Naive thymus-derived CD4-positive, alpha-beta T cell (primary cell): ENCODE data around the gene ESPL1. TPM values are rescaled to one million over a fixed set of nuclear protein-coding genes. Genes with fewer than 3 reads are reported as not detected.
A peak's percentile ranks its signal among the peaks of the same experiment; 100 is the strongest.

Experiments
- ATAC-seq: fragments of 150-1000 bp; cut with Tn5 transposase; 2 replicates; pipeline ENCODE4 v1.10.0; 2021; ENCODE audit warnings: mild to moderate bottlenecking, moderate library complexity
- CTCF ChIA-PET: fragments of 350-600 bp; sonication (Branson Sonifier 250); formaldehyde crosslinking; loops from one replicate; lab custom pipeline; 2021; ENCODE audit warnings: antibody characterized with exemption; lab: Charles Lee
- POLR2A ChIA-PET: fragments of 350-600 bp; sonication (Branson Sonifier 250); formaldehyde crosslinking; loops from one replicate; lab custom pipeline; 2021; ENCODE audit warnings: antibody characterized with exemption, inconsistent platforms; lab: Charles Lee
- DNase-seq, 9 donors: peaks; one replicate each; pipeline versions ENCODE4 v3.0.0 to v3.0.0-alpha.2; 2020 to 2022; ENCODE audit warnings: mixed read lengths in 1 of 9
- H3K27ac ChIP-seq: one replicate; pipeline ENCODE4 v1.7.0; 2013; ENCODE audit warnings: mild to moderate bottlenecking, low read depth, low read length, moderate library complexity
- H3K27me3 ChIP-seq, 2 donors: one replicate each; pipeline ENCODE4 v1.7.0; 2013; ENCODE audit warnings: low read length in 2 of 2, mild to moderate bottlenecking in 2 of 2, moderate library complexity in 2 of 2; ENCODE audit not compliant: control insufficient read depth in 2 of 2, insufficient read depth in 2 of 2
- H3K36me3 ChIP-seq, 3 experiments: 1 replicate in 2 of 3; 2 replicates in 1 of 3; pipeline ENCODE4 v1.7.0; 2013; ENCODE audit warnings: low read length in 3 of 3, mild to moderate bottlenecking in 3 of 3, moderate library complexity in 1 of 3; ENCODE audit not compliant: insufficient read depth in 3 of 3, control insufficient read depth in 2 of 3
- H3K4me1 ChIP-seq, 2 donors: one replicate each; pipeline ENCODE4 v1.7.0; 2013; ENCODE audit warnings: low read length in 2 of 2, mild to moderate bottlenecking in 2 of 2, moderate library complexity in 1 of 2; ENCODE audit not compliant: control insufficient read depth in 2 of 2, insufficient read depth in 2 of 2
- H3K4me3 ChIP-seq: 2 replicates; pipeline ENCODE4 v1.7.0; 2013; ENCODE audit warnings: mild to moderate bottlenecking, low read length
- H3K9me3 ChIP-seq, 3 experiments: 1 replicate in 2 of 3; 2 replicates in 1 of 3; pipeline ENCODE4 v1.7.0; 2013; ENCODE audit warnings: low read length in 3 of 3; ENCODE audit not compliant: control insufficient read depth in 2 of 3
- H3K27ac Mint-ChIP-seq, 9 donors: one replicate each; pipeline ENCODE4 v1.8.0; 2020 to 2022; ENCODE audit warnings: mixed read lengths in 9 of 9, mild to moderate bottlenecking in 8 of 9, moderate library complexity in 5 of 9, inconsistent platforms in 2 of 9
- H3K27me3 Mint-ChIP-seq, 5 donors: one replicate each; pipeline ENCODE4 v1.8.0; 2021 to 2022; ENCODE audit warnings: mixed read lengths in 5 of 5, mild to moderate bottlenecking in 1 of 5
- H3K36me3 Mint-ChIP-seq, 5 donors: one replicate each; pipeline ENCODE4 v1.8.0; 2020 to 2022; ENCODE audit warnings: mixed read lengths in 5 of 5, mild to moderate bottlenecking in 3 of 5, inconsistent platforms in 1 of 5
- H3K4me1 Mint-ChIP-seq, 7 donors: one replicate each; pipeline ENCODE4 v1.8.0; 2020 to 2022; ENCODE audit warnings: mixed read lengths in 7 of 7, mild to moderate bottlenecking in 3 of 7, inconsistent platforms in 1 of 7
- H3K4me3 Mint-ChIP-seq, 10 donors: one replicate each; pipeline ENCODE4 v1.8.0; 2020 to 2022; ENCODE audit warnings: mild to moderate bottlenecking in 10 of 10, mixed read lengths in 10 of 10, moderate library complexity in 6 of 10, inconsistent platforms in 2 of 10
- H3K9me3 Mint-ChIP-seq, 11 donors: one replicate each; pipeline ENCODE4 v1.8.0; 2020 to 2022; ENCODE audit warnings: mixed read lengths in 11 of 11, mild to moderate bottlenecking in 4 of 11, inconsistent platforms in 1 of 11, moderate library complexity in 1 of 11
- intact Hi-C, 2 donors: fragments of 100-400 bp; cut with micrococcal nuclease; formaldehyde crosslinking; loops; one replicate each; pipeline ENCODE4 v1.15.1; 2023
- polyA plus RNA-seq, 2 donors: library from polyadenylated mRNA; unstranded; fragments of 300-500 nt; fragmentation: Illumina TruSeq; gene quantifications; one replicate each; pipeline ENCODE4 v1.2.3, GENCODE V29; 2021
- total RNA-seq, 6 experiments: library from RNA in 5 of 6; stranded (reverse) in 5 of 6; gene quantifications; 1 replicate in 5 of 6; 2 replicates in 1 of 6; pipeline ENCODE4 v1.2.3 and lab custom pipeline; 2021 to 2026

Gene ESPL1
- total and polyA plus RNA-seq, 7 experiments from 2014 or later, result 0.08 to 65.4 (median 1.1) TPM; not detected in 2

- Mint-ChIP-seq H3K36me3 (peaks cover 0 to 7% (median 3%) of the 10 kb centered on the region in 5 donors), H3K4me3 (peak overlapping the region; percentile 89 to 98 (median 96)), H3K9me3 (no peaks in the 10 kb centered on the region), H3K4me1 (peaks cover 37 to 59% (median 48%) of the 10 kb centered on the region in 7 donors), H3K27ac (peak overlapping the region; percentile 84 to 97 (median 94)), H3K27me3 (no peaks in the 10 kb centered on the region)
- peaks cover 5 to 18% (median 6%) of the 10 kb centered on the region in 3 experiments for H3K36me3 ChIP-seq
- CTCF ChIA-PET, result interaction anchor here (0.6 to 10.0 kb wide), 14 partner anchors 10 to 94 kb away, joined by 3 to 121 read pairs (median 4); partner anchors contain the start of gene AAAS
- no peaks in the 10 kb centered on the region for H3K27me3 ChIP-seq
- no peaks in the 10 kb centered on the region for H3K9me3 ChIP-seq
- H3K27ac ChIP-seq, result peak overlapping the region; percentile 95
- DNase-seq (peak; percentile 58 to 81 (median 69)), ATAC-seq (peak; percentile 90)
- POLR2A ChIA-PET, result interaction anchor here (0.7 to 3.6 kb wide), 18 partner anchors 8 to 92 kb away, joined by 3 to 28 read pairs (median 4); partner anchors contain the start of genes CSAD, ESPL1, ITGB7 and PFDN5
- H3K4me1 ChIP-seq, result peaks cover 26 to 38% of the 10 kb centered on the region in 2 donors
- intact Hi-C loops, result loop anchor here (1.0 to 5.0 kb wide), 12 partner anchors 17 to 244 kb away; partner anchors contain the start of genes CSAD (in 2 of the 2), ESPL1 (in 2 of the 2), RARG (in 2 of the 2) and ZNF740 (in 2 of the 2)
- peak overlapping the region; percentile 95 for H3K4me3 ChIP-seq
Observed at GRCh38 chr12:53251477-53252348, 16.4 kb upstream of the ESPL1 start.

GRCh38 chr12:53252349-53252916, 15.7 kb upstream of the ESPL1 start:
- peak overlapping the region; percentile 95 for H3K4me3 ChIP-seq
- POLR2A ChIA-PET, result interaction anchor here (0.7 to 3.6 kb wide), 9 partner anchors 15 to 45 kb away, joined by 3 to 28 read pairs (median 9); partner anchors contain the start of genes ESPL1, ITGB7 and PFDN5

GRCh38 chr12:53253298-53253697, 14.8 kb upstream of the ESPL1 start:
- Mint-ChIP-seq H3K27me3 (no peaks in the 10 kb centered on the region), H3K36me3 (peaks cover 0 to 7% (median 3%) of the 10 kb centered on the region in 5 donors), H3K27ac (peak overlapping the region; percentile 46 to 96 (median 90)), H3K9me3 (no peaks in the 10 kb centered on the region), H3K4me3 (peak overlapping the region; percentile 89 to 98 (median 96)), H3K4me1 (peaks cover 37 to 60% (median 48%) of the 10 kb centered on the region in 7 donors)
- H3K9me3 ChIP-seq, result no peaks in the 10 kb centered on the region
- ATAC-seq (no peak), DNase-seq (no peak)
- H3K27me3 ChIP-seq, result no peaks in the 10 kb centered on the region
- H3K36me3 ChIP-seq, result peaks cover 5 to 18% (median 6%) of the 10 kb centered on the region in 3 experiments
- H3K4me1 ChIP-seq, result peaks cover 26 to 38% of the 10 kb centered on the region in 2 donors
- H3K27ac ChIP-seq, result peak overlapping the region; percentile 95
- H3K4me3 ChIP-seq, result peak overlapping the region; percentile 95
- ChIA-PET POLR2A (interaction anchor here (1.0 to 3.6 kb wide), 4 partner anchors 18 to 46 kb away, joined by 3 to 28 read pairs (median 12); partner anchors contain the start of gene ITGB7), CTCF (interaction anchor here (1.1 to 10.0 kb wide), 4 partner anchors 14 to 96 kb away, joined by 3 to 121 read pairs (median 6); no protein-coding TSS in a partner anchor)
- intact Hi-C loops, result loop anchor here in 1 of 2 donors (5.0 kb wide), 1 partner anchor 246 kb away; the partner anchor contains the start of gene EIF4B

More at GRCh38 chr12:53252349-53252916, 15.7 kb upstream of the ESPL1 start:
- Mint-ChIP-seq H3K4me3 (peak overlapping the region; percentile 89 to 98 (median 96)), H3K9me3 (no peaks in the 10 kb centered on the region), H3K27me3 (no peaks in the 10 kb centered on the region), H3K4me1 (peaks cover 37 to 60% (median 48%) of the 10 kb centered on the region in 7 donors), H3K36me3 (peaks cover 0 to 7% (median 3%) of the 10 kb centered on the region in 5 donors), H3K27ac (peak overlapping the region; percentile 84 to 96 (median 94))
- H3K27me3 ChIP-seq, result no peaks in the 10 kb centered on the region
- peak overlapping the region; percentile 95 for H3K27ac ChIP-seq
- CTCF ChIA-PET, result interaction anchor here (0.9 to 10.0 kb wide), 5 partner anchors 15 to 72 kb away, joined by 3 to 121 read pairs (median 4); no protein-coding TSS in a partner anchor
- H3K9me3 ChIP-seq, result no peaks in the 10 kb centered on the region
- intact Hi-C loops, result loop anchor here (1.0 to 5.0 kb wide), 8 partner anchors 16 to 245 kb away; partner anchors contain the start of genes ESPL1 (in 2 of the 2), AAAS (in 1 of the 2), CSAD (in 1 of the 2) and EIF4B (in 1 of the 2)
- H3K4me1 ChIP-seq, result peaks cover 26 to 38% of the 10 kb centered on the region in 2 donors
- peaks cover 5 to 18% (median 6%) of the 10 kb centered on the region in 3 experiments for H3K36me3 ChIP-seq
- DNase-seq (no peak), ATAC-seq (no peak)

GRCh38 chr12:53254816-53255545, 13.1 kb upstream of the ESPL1 start:
- peaks cover 0 to 9% (median 3%) of the 10 kb centered on the region in 5 donors for H3K36me3 Mint-ChIP-seq
- peak overlapping the region in 7 of 10 donors; percentile 9 to 95 (median 47) for H3K4me3 Mint-ChIP-seq
- Histone ChIP-seq H3K27ac (peak overlapping the region; percentile 22), H3K36me3 (peaks cover 5 to 18% (median 6%) of the 10 kb centered on the region in 3 experiments), H3K4me1 (peaks cover 26 to 38% of the 10 kb centered on the region in 2 donors), H3K4me3 (no peak overlapping the region), H3K27me3 (no peaks in the 10 kb centered on the region), H3K9me3 (no peaks in the 10 kb centered on the region)
- ATAC-seq (no peak), DNase-seq (no peak)
- peak overlapping the region in 7 of 9 donors; percentile 49 to 86 (median 74) for H3K27ac Mint-ChIP-seq
- no peaks in the 10 kb centered on the region for H3K9me3 Mint-ChIP-seq
- POLR2A ChIA-PET, result interaction anchor here (0.8 to 1.5 kb wide), 7 partner anchors 8 to 75 kb away, joined by 3 to 6 read pairs (median 4); partner anchors contain the start of gene ESPL1
- CTCF ChIA-PET, result interaction anchor here (1.1 to 10.0 kb wide), 5 partner anchors 13 to 97 kb away, joined by 3 to 121 read pairs (median 5); partner anchors contain the start of gene ESPL1
- peaks cover 37 to 60% (median 51%) of the 10 kb centered on the region in 7 donors for H3K4me1 Mint-ChIP-seq
- H3K27me3 Mint-ChIP-seq, result no peaks in the 10 kb centered on the region
- intact Hi-C loops, result loop anchor here in 1 of 2 donors (5.0 kb wide), 1 partner anchor 248 kb away; the partner anchor contains the start of gene EIF4B

GRCh38 chr12:53255996-53256395, 12.1 kb upstream of the ESPL1 start:
- peaks cover 5 to 18% (median 6%) of the 10 kb centered on the region in 3 experiments for H3K36me3 ChIP-seq
- H3K4me1 ChIP-seq, result peaks cover 26 to 38% of the 10 kb centered on the region in 2 donors
- Mint-ChIP-seq H3K36me3 (peaks cover 0 to 9% (median 3%) of the 10 kb centered on the region in 5 donors), H3K27me3 (no peaks in the 10 kb centered on the region), H3K4me3 (peak overlapping the region in 7 of 10 donors; percentile 28 to 95 (median 63)), H3K27ac (peak overlapping the region in 8 of 9 donors; percentile 14 to 88 (median 72)), H3K9me3 (no peaks in the 10 kb centered on the region), H3K4me1 (peaks cover 37 to 53% (median 50%) of the 10 kb centered on the region in 7 donors)
- DNase-seq (peak in 1 of 9 donors; percentile 12), ATAC-seq (peak; percentile 21)
- H3K4me3 ChIP-seq, result no peak overlapping the region
- peak overlapping the region; percentile 49 for H3K27ac ChIP-seq
- intact Hi-C loops, result no loop called here
- H3K27me3 ChIP-seq, result no peaks in the 10 kb centered on the region
- CTCF ChIA-PET, result interaction anchor here (1.3 to 10.0 kb wide), 3 partner anchors 12 to 40 kb away, joined by 3 to 121 read pairs (median 5); partner anchors contain the start of gene ESPL1
- POLR2A ChIA-PET, result interaction anchor here (0.8 to 1.4 kb wide), 4 partner anchors 14 to 58 kb away, joined by 3 to 5 read pairs (median 4); no protein-coding TSS in a partner anchor
- no peaks in the 10 kb centered on the region for H3K9me3 ChIP-seq
